Left colon (tissue), 2 donors: ENCODE data around the gene RNF141. TPM values are rescaled to one million over a fixed set of nuclear protein-coding genes. Genes with fewer than 3 reads are reported as not detected.
A peak's percentile ranks its signal among the peaks of the same experiment; 100 is the strongest.

Source experiments
- ATAC-seq: fragments of 200-7000 bp; cut with Tn5 transposase; one replicate; pipeline ENCODE4 v1.9.1; 2020; ENCODE audit warnings: mild to moderate bottlenecking, moderate library complexity
- DNase-seq, 2 donors: peaks; one replicate each; pipeline ENCODE4 v3.0.0-alpha.2; 2020
- intact Hi-C, 2 donors: fragments of 100-400 bp; cut with DNase I in 1 of 2; cut with micrococcal nuclease in 1 of 2; formaldehyde crosslinking; loops; one replicate each; pipeline versions ENCODE4 v1.11.2 to v1.14.0; 2022; cut with DNase I, micrococcal nuclease
- total RNA-seq, 2 donors: library from RNA; stranded (reverse); fragmentation: NEBNext Ultra II Directional; extraction: Animal tissue kit (Norgen Biotek cat#: 25700); gene quantifications; one replicate each; pipeline ENCODE4 v1.2.1, GENCODE V29; 2021
- donor health status: DM: no; HTN: no; CAD: no.
- donor health status: DM: yes; HTN: yes; CAD: no.

Gene RNF141
- total RNA-seq, 2 donors from 2014 or later: 36.5 to 40.4 TPM

DNA sequence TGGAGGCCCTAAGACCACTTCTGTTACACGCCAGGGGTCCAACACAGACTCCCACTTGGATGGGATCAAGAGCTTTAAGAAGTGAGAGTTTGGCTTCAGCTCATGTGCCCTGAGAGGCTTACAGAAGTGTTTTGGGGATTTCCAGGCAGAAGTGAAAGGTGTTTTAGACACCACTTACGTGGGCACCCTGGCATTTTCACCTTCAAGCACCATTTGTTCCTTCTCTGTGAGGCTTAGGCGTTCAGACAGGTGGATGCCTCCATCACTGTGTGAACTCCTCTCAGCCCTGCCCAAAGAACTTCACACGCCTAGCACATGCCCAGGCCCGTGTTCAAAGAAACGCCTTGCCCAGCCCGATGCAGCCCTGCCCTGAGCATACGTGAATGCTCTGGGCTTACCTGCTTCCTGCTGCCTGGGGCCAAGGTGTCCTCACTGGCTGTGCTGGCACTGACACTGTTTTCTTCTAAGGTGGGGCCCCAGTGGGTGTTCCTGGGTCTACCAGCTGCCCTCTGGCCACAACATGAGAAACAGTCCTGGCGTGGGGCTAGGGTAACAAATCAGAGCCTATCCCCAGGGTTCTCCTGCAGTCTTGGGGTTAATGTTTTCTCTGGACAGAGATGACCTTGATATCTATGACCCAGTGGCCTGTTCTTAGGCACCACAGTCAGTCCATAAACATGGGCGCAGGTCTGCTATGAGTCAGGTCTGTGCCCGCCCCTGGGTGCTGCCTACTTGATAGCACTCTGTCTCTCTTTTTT, 51.9 kb downstream of the RNF141 start:
- peak; percentile 70 to 90 for DNase-seq
- ATAC-seq: peak; percentile 93
- intact Hi-C loops: no loop called here

DNA sequence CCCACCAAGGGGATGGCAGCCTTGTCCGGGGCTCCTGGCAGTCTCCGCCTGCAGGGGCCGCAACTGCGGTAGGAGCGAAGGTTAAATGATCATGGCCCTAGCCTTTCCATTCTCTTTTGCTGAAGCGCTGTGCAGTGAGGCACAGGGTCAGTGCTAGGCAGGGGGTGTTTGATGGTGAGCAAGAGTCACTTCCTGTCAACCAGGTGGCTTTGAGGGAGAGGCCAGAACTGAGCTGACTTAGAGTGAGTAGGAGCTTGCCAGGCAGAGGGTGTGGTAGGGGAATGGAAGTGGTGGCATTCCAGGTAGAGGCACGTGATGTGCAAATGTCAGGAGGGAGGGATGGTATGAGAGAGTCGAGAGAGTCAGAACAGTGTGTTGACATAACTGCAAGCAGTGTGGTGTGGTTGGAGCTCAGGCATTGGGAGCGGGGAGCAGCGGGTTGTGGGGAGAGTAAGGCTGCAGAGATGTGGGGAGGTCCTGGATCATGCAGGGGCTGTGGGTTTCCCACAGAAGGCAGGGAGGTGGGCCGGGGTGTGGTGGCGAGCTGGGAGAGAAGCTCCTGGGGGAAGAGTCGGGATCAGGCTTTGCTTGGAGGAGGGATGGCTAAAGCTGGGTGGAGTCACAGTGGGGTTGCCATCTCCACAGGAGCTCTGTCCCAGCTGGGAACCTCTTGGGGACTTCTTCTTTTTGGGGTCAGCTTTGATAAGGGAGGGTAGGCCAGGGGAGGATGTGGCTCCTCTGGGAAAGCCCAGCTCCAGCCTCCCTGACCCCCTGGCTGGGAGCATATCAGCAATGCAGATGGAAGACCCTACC, 52.7 kb downstream of the RNF141 start:
- ATAC-seq: peak; percentile 55
- intact Hi-C loops: no loop called here
- peak in 1 of 2 donors; percentile 78 for DNase-seq

DNA sequence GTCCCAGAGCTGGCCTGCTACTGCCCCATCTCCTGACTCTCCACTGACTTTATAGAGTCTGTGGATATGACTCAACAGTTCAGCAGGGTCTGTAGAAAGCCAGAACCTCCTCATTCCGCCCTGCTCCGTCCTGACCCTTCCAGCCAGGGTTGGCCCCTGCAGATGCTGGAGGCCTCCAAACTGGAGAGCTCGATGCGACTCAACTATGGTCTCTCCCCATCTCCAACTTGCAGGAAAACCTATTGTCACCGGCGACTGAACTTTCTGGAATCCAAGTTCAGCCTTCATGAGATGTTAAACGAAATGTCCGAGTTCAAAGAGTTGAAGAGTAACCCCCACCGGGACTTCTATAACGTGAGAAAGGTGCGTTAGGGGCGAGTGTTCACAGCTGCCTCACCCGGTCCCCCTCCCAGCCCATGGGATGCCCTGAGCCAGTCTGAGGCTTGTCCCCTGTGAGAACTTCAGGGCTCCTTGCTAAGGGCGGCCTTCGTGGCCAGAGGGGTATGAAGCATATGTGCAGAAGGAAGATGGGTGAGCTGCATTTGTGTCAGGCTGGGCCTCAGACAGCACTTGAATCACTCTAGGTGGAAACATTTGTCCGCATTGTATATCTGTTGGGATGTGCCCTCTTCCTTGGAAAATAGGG, 53.9 kb downstream of the RNF141 start:
- ATAC-seq (no peak), DNase-seq (no peak)
- intact Hi-C loops: no loop called here

DNA sequence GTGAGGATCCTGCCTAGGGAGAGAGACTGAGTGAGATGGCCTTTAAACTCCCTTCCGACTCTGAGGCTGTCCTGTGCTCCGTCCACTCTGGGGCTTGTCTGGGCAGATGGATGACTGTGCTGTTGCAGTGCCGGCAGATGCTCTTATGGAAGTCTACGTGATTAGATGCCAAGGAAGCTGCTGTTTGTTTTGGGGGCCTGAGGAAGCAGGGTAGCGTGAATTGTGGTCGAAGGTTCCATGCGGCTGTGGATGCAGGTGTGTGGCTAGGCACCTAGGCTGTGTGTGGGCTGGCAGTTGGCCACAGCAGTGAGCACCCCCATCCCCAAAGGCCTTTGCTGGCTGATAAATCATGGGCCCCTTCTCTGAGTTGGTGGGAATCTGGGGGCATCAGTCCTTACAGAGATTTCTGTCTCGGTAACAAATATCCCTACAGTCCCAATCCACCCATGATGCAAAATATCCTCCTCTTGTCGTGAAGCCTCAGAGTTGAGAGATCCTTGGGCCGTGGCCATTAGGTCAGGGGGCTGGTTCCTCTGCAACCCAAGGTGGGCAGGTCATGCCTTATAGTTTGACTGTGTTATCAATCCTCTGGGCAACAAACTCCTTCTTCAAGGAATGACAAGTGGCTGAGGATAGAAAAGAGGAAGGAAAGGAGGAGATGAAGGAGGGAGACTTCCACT, 54.7 kb downstream of the RNF141 start:
- intact Hi-C loops: no loop called here
- no peak for DNase-seq
- no peak for ATAC-seq

DNA sequence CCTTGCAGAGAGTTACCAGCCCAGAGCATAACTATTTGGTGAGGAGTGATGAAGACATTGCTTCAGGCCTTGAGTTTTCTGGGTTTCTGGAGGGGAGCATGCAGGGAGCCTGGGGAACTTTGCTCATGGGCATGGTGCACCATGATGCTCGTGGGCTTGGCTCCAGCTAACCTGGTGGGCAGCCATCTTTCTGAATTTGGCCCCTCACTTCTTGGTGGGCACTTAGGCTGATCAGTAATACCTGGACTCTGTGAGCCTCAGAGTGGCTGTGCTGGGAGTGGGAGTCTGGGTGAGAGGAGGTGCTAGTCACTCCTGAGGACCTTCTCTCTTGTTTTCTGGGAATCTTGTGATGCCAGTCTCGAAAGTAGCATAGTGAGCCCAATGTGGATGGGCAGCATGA, 55.3 kb downstream of the RNF141 start:
- intact Hi-C loops: no loop called here
- DNase-seq: no peak
- ATAC-seq: no peak

DNA sequence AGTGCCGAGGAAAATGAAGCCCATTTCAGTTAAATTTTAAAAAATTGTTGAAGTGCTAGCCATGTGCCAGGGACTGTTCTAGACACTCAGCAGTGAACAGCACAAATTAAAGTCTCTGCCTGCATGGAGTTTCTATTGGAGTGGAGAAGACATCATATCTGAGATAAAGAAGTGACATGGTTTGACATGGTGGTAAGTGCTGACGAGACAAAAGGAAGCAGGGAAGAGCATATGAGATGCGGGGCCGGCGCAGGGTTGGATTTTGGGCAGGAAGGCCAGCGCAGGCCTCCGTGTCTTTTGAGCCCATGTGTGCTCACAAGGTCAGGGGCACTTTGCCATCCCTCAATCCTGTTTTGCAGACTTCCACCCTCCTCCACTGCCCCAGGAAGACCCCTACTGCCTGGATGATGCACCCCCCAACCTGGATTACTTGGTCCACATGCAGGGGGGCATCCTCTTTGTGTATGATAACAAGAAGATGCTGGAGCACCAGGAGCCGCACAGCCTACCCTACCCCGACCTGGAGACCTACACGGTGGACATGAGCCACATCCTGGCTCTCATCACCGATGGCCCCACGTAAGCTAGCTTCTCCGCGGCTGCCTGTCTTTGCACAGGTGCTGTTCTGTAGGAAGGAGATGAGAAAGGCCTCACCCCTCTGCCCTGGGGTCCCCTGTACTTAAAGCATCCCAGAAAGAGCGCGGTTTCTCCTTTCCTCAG, 56.4 kb downstream of the RNF141 start:
- ATAC-seq (no peak), DNase-seq (no peak)
- intact Hi-C loops: no loop called here

DNA sequence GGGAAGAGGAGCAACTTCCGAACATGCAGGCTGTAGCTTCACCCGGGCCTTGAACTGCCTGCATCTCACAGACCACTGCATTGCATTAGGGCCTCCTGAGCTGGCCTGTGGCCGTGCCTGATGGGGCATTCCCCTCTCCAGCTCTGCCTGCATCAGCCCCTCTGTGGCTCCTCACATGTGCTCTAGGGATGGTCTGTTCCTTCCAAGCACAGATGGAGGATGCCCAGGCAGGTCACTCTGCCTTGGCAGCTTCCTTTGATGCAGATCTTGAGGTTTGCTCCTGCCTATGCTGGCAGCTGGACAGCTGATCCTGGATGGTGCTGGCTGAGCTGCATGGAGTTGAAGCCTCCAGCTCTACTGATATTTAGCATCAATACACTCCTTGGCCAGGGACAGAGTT, 57.4 kb downstream of the RNF141 start:
- ATAC-seq: no peak
- intact Hi-C loops: no loop called here
- no peak for DNase-seq

DNA sequence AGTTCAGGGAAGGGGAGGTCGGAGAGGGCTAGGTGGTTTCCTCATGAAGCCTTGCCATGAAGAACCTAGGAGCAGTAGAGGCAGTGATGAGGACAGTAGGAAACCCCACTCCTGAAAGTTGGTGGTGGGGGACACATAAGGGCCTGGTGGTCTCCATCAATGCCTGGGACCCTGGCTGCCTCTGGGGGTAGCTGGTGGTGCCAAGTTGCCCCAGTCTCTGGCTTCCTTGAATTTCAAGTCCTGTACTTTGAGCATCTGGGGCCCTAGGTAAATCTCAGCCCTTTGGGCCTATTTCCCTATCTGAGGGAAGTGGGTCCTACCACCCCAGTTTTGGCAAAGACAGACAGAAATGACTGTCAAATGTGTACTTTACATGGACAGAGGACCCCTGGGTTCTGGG, 57.8 kb downstream of the RNF141 start:
- intact Hi-C loops: no loop called here
- ATAC-seq (no peak), DNase-seq (no peak)

DNA sequence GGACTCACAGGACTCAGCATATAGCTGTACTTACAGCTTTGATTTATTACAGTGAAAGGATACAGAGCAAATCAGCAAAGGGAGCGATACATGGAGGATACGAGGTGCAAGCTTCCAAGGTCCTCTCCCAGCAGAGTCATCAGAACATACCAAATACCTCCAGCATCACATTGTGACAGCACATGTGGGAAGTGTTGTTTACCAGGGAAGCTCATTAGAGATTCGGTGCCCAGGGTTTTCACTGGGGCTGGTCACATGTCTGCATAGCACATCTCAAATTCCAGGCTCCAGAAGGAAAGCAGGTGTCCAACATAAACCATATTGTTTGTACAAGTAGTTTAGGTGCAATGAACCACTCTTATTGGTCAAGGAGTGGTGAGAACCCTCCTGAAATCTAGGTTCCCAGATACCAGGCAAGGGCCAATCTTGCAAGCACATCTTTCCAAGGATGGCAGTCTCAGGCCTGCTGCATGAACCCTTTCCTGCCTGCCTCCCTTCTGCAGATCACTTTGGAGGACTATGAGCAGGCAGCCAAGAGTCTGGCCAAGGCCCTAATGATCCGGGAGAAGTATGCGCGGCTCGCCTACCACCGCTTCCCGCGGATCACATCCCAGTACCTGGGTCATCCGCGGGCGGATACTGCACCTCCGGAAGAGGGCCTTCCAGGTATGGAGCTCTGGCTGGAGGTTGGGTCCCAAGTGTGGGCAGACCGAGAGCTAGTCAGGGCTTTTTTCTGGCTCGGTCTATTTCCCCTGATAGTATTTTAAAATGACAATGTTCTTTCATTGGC, 59.2 kb downstream of the RNF141 start:
- ATAC-seq (no peak), DNase-seq (no peak)
- intact Hi-C loops: no loop called here

DNA sequence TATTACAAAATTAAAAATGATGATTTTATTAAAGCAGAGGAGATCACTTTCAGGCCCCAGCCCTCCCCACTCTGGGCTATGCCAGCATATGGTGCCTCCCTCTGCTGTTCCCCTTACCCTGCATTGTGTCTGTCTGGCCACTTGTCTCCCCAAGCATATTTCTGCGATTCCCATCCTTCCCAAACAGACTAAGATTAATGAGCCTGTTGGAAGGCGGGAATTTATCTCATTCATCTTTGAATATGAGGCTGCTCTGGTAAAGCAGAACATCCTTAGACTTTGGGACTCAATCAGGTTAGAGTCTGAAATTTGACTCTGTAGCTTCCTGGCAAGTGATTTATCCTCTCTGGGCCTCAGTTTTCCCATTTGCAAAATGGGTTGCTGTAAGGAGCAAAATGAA, 60.2 kb downstream of the RNF141 start:
- intact Hi-C loops: no loop called here
- no peak for DNase-seq
- no peak for ATAC-seq

DNA sequence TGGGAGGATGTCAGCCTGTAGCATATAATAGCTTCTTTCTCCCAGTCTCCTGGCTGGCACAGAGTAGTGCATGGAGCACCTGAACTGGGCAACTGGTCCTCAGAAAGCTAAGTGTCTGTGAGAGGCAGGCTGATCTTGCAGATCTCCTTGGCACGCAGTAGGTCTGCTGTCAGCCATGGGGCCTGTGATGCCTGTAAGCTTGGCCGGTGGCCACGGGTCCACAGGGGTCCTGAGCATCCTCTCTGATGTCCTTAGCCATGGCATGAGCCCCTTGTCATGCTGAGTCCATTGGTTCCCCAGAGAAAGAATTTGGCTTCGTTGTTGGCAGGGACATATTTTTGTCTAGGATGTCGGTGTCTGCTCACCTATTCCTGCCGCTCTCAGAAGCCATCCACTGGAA, 61.0 kb downstream of the RNF141 start:
- intact Hi-C loops: no loop called here
- no peak for ATAC-seq
- DNase-seq: no peak

DNA sequence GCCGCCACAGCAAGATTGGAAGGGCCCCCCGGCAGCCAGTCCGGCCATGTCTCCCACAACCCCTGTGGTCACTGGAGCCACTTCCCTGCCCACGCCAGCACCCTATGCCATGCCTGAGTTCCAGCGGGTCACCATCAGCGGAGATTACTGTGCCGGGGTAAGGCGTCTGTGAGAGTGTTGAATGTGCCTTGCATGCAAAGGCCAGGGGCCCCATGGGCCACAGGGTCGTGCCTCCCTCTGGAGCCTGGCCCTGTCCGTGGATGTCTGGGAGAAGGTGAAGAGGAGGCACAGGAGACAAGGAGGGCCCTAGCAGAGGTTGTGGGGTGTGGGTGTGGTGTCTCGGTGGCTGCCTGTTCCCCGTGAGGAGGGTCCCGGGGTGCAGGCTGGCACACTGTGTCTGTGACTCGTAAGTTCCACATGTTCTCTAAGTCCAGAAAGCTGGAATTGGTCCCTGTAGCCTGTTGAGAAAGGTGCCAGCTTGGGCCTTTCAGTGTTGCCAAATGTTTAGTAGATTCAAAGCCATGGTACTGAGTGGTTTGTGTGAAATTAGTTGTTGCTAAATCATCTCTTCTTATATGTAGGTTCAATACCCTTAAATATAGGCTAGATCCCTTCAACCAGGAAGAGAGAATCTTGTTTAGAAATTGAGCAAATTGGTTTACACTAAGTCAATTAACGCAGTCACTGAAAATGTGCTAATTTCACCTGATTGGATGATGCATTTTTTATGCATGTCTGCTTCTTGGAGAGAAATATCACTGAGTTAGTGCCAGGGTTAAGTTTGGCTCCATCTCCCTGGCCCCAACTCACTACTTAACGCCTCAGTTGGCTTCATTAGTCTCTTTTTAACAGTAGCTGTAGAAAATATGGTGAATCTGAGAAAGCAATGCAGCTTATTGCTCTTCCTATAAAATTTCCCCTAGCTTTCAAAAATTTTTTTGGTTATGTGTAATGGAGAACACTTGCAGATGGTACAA, 62.1 kb downstream of the RNF141 start:
- no peak for DNase-seq
- intact Hi-C loops: no loop called here

DNA sequence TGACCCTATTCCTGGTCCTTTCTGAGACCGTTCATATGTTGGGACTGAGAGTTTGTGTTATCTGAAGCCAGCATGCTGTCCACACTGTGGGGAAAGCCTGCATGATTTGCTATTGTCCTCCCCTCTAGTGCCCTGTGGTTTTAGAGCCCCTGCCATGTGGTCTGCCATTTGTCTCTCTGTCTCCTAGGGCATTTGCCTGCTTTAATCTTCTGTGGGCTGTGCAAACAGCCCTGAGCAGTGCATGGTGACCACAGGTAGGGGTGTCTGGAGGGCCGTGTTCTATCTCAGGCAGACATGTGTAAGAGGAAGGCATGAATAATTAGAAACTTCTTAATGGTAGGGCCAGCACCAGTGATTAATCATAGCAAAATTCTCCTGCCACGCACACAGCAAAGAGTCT, 62.9 kb downstream of the RNF141 start:
- DNase-seq (no peak), ATAC-seq (no peak)
- intact Hi-C loops: no loop called here

More for the DNA sequence above, 62.1 kb downstream of the RNF141 start:
- no peak for ATAC-seq

DNA sequence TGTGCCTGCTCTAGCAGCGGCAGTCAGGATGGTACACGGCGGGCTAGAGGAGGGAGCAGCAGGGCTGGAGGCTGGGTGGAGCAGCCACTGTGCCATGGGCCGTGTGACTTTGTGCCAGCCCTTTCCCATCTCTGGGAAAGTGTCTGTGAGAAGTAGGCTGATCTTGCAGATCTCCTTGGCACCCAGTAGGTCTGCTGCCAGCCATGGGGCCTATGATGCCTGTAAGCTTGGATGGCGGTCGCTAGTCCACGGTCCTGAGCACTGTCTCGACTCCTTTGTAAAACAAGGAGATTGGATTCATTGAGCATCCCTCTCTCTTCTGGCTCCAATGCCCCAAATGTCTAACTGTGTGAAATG, 63.3 kb downstream of the RNF141 start:
- no peak for DNase-seq
- intact Hi-C loops: no loop called here
- ATAC-seq: no peak

DNA sequence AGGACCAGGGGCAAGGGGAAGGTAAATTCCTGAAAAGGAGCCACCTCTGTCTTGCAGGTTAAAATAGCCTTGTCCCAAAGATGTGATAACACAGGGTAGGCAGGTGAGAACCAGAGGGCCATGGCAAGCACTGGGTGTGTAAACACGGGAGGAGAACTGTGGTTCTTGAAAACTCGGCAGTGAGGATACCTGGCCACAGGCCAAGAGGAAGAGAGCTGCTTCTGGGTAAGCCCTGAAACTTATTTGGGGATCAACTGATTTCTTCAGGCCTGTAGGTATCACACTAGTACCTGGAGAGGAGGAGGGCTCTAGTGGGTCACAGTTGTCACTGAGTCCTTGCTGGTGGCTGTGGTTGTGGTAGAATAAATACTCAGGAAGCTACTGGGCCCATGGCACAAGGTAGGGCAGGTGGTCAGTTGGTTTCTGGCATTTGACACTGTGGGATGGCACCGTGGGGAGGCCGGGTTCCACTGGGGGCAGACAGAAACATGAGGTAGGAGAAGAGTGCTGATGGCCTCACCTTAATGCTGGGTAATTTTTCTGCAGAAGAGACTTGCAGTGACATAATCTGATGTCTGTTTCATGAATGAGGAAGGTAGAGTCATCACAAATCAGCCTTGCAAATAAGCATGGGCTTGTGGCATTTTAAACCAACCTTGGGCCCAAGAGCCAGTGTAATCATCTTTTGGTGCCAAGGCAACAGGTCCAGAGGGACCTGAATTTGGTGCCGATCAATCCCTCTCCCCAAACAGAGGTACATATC, 63.9 kb downstream of the RNF141 start:
- intact Hi-C loops: no loop called here
- ATAC-seq: no peak
- DNase-seq: no peak

DNA sequence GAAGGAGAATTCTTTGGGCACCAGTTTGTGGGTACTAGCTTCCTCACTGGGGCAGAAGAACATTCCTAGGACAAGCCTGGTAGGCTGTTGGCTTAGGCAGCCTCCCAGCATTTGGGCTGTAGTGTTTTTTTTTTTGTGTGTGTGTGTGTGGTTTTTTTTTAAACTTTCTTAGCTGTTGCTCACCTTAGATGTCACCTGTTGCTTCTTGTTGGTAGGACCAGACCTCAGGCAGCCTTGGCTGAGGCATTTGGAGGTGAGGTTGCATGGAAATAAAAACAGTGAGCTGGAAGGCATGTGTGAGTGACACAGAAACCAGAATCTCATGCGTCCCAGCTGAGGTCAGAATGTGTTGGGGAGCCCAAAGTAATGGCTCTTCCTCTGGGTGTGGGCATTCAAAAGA, 64.6 kb downstream of the RNF141 start:
- ATAC-seq: no peak
- DNase-seq: no peak
- intact Hi-C loops: no loop called here
